SHP77 (cell line): ENCODE results near the gene BIVM.

ENCODE experiments used
- DNase-seq, 2 experiments: peaks; one replicate each; lab custom pipeline; 2025; lab: John Stamatoyannopoulos, UW

BIVM gene

DNA sequence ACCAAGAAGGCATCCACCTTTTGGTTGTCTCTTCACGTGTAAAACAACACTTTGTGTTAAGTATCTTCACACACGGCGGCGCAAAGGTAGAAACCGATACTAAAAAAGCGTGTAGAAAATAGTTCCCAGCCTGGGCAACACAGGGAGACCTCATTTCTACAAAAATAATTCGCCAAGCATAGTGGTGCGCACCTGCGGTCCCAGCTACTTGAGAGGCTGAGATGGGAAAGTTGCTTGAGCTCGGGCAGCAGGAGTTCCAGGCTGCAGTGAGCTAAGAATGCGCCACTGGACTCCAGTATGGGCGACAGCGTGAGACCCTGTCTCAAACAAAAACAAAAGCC lies 46.3 kb downstream of the BIVM start:
- DNase-seq = no peak

GRCh38 chr13:102845630-102846260 lies 46.8 kb downstream of the BIVM start, which contains the start of gene ERCC5:
Gene ERCC5, plus strand, starts transcription at chr13:102846032. Its CDS starts 235 bp downstream, at chr13:102846267.
- DNase-seq = peak; percentile 98 to 99

DNA sequence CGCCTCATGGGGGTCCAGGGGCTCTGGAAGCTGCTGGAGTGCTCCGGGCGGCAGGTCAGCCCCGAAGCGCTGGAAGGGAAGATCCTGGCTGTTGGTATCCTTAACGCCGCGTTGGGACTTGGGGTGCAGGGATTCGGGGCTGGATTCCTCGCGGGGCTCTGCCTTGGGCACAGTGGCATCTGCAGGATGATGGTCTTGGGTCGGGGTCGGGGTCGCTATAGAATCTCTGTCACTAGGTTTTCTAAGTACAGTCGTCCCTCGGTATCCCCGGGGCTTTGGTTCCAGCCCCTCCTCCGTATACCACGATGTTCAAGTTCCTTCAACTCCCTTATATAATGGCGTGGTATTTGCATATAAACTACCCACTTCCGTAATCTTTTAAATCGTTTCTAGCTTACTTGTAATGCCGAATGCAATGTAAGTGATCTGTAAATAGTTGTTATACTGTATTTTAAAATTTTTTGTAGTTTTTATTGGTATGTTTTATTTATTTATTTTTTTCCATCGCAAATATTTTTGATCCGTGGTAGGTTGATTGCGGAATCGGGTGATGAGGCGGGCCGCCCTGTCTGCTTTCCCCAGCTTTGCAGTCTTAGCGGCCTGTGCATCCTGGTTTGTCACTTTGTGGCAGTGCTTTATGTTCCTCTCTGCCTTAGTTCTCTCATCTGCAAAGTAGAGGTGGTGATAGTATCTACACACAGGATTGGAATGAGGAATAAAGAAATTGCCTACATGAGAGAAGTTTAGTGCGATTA lies 47.5 kb downstream of the BIVM start:
- DNase-seq = peak; percentile 22 to 43

GRCh38 chr13:102847272-102848234 lies 48.6 kb downstream of the BIVM start:
- DNase-seq = peak; percentile 32 to 54

DNA sequence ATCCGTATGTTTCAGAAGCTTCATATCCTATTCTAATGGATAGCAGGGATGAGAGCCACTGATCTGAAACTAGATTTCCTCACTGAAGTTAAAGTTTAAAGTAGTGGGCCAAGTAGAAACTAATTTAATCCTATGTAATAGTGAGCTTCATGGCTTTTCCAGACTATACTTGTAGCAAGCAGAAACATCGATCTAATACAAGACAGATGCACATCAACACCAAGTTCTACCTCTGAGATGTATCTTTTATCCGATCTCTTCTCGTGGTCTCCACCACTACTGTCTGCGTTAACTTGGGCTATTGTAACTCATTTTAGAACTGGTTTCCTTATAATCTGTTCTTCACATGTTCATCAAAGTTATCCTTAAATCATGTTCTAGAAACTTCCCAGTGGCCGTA lies 50.0 kb downstream of the BIVM start:
- no peak for DNase-seq

DNA sequence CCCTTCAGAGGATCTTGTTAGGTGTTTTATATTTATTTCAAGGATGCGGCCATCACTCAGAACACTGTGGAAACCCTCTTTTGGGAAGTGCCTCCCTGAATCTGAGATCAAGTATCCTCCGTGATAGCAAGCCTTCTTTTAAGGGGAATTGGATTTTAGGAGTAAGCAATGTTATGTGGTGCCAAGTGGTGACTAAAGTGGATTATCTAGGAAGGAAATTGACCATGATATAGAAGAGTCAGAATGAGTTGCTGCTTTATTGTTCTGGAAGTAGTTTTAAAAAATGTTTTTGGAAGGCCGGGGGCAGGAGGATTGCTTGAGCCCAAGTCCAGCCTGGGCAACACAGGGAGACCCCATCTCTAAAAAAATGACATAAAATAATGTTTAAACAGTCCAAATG lies 53.6 kb downstream of the BIVM start:
- DNase-seq = no peak

DNA sequence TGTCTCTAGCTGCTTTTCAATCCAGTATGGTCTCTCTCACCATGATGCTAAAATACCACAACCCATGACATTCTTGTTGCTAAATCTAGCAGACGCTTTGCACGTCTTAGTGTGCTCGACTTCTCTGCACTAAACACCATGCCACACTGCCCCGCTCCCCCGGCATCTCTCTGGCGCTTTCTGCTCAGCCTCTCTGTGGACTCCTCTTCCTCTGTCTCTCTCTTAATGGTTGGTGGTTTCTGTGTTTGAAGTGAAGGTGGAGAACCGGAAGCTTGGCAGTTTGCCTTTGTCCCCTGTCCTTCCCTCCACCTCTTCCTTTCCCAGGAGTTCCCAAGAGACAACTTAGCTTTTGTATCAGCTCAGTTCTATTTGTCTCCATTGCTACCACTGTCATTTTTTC lies 55.8 kb downstream of the BIVM start:
- DNase-seq = no peak

- no peak for DNase-seq
These were observed 57.6 kb downstream of the BIVM start for GRCh38 chr13:102856557-102856956.

DNA sequence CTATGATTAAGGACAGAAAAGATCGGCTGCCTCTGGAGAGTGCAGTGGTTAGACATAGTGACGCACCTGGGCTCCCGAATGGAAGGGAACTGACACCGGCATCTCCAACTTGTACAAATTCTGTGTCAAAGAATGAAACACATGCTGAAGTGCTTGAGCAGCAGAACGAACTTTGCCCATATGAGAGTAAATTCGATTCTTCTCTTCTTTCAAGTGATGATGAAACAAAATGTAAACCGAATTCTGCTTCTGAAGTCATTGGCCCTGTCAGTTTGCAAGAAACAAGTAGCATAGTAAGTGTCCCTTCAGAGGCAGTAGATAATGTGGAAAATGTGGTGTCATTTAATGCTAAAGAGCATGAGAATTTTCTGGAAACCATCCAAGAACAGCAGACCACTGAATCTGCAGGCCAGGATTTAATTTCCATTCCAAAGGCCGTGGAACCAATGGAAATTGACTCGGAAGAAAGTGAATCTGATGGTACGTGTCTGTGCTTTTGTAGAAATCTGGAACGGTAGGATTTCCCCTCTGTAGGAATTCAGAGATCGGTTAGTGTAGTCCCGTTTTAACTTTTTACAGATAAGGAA lies 63.8 kb downstream of the BIVM start:
- no peak for DNase-seq

GRCh38 chr13:102863590-102863989 lies 64.7 kb downstream of the BIVM start:
- DNase-seq = no peak

DNA sequence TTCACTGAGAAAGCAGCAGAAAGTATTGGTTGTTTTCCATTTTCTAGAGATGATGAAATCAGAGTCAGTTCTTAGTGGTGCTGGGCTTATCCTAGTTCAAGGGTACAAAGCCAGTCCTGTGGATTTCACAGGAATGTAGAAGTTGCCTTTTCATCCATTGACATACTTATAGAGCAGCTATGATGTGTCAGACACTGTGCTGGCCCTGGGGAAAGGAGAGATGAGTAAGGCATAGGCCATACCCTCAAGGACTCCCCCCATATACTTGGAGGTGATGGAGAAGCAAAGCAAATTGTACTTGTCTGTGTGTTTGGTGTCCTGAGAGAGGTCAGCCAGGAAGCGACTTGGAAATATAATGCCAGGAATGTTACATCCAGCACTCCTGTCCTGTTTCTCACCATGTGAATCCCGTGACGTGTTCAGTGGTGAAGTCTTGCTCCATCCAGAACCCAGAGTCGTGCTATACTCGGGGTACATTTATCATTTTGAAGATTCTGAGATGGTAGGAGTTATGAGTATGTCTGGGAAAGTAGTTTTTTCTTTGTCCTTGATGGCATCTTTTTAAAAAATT lies 69.5 kb downstream of the BIVM start:
- no peak for DNase-seq

DNA sequence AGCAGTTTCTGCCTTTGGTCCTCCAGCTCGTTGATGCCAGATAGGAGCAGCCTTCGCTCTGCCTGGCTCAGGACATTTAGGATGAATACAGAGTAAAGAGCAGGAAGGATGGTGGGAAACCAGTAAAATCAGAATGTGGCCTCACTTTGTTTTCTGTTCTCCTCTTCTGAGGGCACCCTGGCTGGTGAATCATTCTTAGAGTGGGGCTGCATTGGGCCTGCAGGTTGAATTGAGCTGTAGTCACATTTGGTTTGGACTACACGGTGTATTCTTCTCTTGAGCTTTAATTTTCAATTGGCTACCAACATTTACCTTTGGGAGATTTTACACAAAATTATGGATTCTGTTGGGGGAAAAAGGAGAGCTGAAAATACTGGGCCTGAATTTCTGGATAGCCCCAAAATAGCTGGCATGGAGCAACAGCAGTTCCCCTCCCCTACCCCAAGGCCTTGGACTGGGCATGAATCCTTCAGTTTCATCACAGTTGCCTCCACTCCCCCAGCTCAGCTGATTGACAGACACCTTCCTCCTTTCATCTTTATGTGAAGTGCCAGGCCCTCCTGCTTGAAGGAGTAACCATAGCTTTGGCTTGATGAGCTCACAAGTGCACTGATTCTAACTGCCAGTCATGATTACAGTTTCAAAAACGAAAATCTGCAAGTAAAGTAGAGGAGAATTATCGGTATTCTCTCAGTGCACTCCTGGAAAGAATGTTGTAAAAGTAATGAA lies 71.2 kb downstream of the BIVM start:
- DNase-seq = no peak

DNA sequence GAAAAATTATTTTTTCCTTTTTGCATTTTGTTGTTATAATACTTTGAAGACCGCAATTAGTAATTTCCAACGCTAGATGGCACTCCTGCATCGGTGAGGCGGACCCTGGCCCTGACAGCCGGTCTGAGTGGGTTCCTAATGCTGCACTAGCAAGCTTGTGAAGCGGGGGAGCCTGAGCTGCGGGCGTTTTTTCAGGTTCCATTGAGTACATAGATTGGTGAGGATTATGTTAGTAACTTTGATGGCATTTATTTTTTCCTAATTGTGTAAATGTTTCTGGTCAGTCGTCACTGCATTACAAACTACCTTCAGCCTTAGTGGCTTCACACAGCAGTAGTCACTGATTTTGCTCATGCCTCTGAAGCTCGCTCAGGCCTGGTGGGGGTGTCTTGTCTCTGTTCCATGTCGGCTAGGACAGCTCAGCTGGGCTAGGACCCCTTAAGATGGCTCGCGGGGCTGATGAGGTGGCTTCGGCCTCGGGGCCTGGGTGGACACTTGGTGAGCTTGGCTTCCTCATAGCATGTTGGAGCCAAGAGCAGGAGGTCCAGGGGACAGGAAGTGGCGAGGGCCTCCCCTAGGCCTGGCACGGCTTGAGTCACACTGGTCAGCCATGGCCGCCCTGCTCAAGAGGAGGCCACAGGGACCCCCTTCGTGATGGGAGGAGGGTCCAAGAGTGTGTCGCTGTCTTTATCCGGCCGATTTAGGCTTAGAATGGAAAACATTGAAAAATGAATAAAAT lies 71.9 kb downstream of the BIVM start:
- peak; percentile 32 to 47 for DNase-seq

- no peak for DNase-seq
These were observed 73.2 kb downstream of the BIVM start for GRCh38 chr13:102872131-102872530.

GRCh38 chr13:102872531-102872930 lies 73.6 kb downstream of the BIVM start:
- no peak for DNase-seq

GRCh38 chr13:102873653-102874052 lies 74.7 kb downstream of the BIVM start:
- no peak for DNase-seq

GRCh38 chr13:102875256-102875655 lies 76.3 kb downstream of the BIVM start:
- no peak for DNase-seq

DNA sequence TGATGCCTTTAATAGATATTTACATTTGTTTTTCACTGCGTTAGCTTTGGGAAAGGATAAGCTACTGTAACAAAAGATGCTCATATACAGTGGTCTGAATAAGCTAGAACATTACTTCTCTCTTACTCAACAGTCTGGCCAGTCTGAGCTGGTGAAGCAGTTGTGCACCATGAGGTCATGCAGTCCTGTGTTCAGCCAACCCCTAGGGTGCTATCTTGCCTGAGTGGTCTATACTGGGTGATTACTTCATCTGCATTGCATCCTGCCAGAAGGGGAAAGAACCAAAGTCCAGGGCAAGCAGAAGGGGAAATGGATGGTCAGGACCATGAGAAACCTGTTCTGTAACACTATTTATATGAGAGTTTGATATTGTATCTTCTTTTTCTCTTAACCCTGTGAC lies 78.4 kb downstream of the BIVM start:
- no peak for DNase-seq

- no peak for DNase-seq
These were observed 79.6 kb downstream of the BIVM start for GRCh38 chr13:102878481-102878880.

- DNase-seq = no peak
These were observed 81.0 kb downstream of the BIVM start for GRCh38 chr13:102879793-102880499.
